ENCODE measurements around the gene SLC25A42.

GRCh38 chr19:19059018-19059836 lies 4.6 kb upstream of the SLC25A42 start:
- TF ChIP-seq CTCF (IDR thresholded peaks at IDR 0.05) (no peak), POLR2A (IDR thresholded peaks at IDR 0.05) (no peak)
